Measurements from ENCODE around the gene VPS37B.

- no peak for TF ChIP-seq CTCF (IDR thresholded peaks at IDR 0.05)
- no peak for TF ChIP-seq NFYB (CRISPR knock-in tag; conservative IDR thresholded peaks at IDR 0.05; ENCODE audit: low read depth)
- TF ChIP-seq GRHL2 (CRISPR knock-in tag; IDR thresholded peaks at IDR 0.05; ENCODE audit: insufficient replicate concordance, severe bottlenecking): no peak
- TF ChIP-seq E2F4 (CRISPR knock-in tag; IDR thresholded peaks at IDR 0.05; ENCODE audit: borderline replicate concordance, low read depth): no peak
- no peak for TF ChIP-seq NR2C2 (CRISPR knock-in tag; IDR thresholded peaks at IDR 0.05)
Measured at GRCh38 chr12:122934722-122935121, 38.8 kb upstream of the VPS37B start.
